Stimulated activated CD4-positive, alpha-beta T cell treated with anti-CD3 and anti-CD28 coated beads, Interleukin-15, amount 100 ng/mL, for 48 hours (primary cell): ENCODE data around the gene OR13J1.

Source experiments
- DNase-seq, 2 donors: peaks; one replicate each; pipeline ENCODE4 v3.0.0-alpha.2; 2020; ENCODE audit warnings: low read depth in 2 of 2

OR13J1 gene

DNA sequence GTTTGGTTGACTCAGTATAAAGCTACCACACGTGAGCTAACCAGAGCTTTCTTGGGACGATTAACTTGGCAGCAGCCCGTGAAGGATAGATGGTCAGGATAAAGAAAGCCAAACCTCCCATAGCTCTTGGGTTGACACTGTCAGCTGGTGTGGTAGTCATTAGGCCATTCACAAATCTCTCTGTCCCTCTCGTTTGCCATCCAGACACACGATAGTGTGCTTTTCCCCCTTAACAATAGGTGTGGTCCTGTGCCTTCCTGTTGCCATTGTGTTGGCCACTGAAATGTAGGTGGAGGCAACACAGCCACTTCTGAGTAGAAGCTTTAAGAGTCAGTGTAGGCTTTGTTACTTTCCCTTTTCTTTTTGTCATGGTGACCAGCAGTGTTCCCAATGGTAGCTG lies 11.7 kb downstream of the OR13J1 start:
- no peak for DNase-seq

DNA sequence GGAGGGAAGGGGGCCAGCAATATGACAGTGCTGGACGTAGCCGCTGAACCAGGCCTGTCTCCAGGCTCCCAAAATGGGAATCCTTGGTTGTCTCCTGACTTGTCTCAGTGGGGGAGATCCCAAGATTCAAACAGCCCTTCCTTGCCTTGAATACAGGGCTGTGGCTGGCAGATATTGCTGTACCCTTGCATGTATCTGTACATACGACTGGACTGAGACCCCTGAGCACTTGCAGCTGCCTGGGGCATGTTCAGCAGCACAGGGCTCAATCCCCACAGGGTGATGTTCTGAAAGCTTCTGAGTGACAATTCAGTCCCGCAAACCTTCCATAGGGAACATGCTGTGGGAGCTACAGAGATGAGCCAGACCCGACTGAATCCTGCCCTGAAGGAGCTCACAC lies 13.3 kb downstream of the OR13J1 start:
- DNase-seq, result no peak

DNA sequence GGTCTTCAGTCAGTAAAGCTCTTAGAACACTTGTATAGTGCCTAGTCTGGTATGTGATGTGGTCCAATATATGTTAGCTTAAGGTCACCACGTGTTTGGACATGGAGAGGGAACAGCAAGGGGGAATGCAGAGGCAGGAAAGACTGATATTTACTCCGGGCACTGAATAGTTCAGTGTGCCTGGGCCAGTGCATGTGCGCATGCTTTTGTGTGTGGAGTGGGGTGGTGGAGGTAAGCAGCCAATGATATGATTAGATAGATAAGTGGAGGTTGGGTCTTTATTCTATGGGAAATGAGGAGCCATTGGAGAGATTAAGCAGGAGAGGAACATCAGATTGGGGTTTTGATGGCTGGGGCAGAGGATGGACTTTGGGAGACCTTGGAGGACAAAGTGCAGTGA lies 14.0 kb downstream of the OR13J1 start:
- DNase-seq, result no peak

DNA sequence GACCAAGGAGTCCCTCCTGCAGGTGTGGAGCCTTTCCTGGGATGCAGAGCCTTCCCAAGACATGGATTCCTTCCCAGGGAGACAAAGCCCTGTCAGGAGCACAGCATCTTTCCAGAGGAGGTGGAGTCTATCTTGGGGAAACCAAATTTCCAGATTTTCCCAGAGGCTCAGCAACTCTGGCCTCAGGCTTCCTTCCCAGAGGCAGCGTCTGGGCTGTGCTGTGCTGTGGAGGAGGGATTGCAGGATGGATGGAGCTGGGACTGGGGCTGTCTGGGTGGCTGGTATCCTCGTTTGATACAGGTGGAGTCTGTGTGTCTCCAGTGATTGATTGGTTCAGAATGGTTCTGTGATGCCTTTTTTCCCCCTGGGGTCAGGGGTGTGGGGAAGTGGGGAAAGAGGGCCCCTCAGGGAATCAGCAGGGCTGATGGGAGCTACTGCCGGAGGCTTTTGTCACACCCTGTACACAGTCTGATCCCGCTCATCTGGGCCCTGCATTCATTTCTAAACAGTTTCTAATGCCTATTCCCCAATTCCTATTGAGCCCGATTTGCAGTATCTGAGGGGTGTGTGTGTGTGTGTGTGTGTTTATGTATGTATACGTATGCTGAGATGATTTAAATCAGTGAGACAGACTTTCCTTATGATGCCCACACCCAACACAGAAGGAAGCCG lies 16.0 kb downstream of the OR13J1 start:
- DNase-seq, result no peak

DNA sequence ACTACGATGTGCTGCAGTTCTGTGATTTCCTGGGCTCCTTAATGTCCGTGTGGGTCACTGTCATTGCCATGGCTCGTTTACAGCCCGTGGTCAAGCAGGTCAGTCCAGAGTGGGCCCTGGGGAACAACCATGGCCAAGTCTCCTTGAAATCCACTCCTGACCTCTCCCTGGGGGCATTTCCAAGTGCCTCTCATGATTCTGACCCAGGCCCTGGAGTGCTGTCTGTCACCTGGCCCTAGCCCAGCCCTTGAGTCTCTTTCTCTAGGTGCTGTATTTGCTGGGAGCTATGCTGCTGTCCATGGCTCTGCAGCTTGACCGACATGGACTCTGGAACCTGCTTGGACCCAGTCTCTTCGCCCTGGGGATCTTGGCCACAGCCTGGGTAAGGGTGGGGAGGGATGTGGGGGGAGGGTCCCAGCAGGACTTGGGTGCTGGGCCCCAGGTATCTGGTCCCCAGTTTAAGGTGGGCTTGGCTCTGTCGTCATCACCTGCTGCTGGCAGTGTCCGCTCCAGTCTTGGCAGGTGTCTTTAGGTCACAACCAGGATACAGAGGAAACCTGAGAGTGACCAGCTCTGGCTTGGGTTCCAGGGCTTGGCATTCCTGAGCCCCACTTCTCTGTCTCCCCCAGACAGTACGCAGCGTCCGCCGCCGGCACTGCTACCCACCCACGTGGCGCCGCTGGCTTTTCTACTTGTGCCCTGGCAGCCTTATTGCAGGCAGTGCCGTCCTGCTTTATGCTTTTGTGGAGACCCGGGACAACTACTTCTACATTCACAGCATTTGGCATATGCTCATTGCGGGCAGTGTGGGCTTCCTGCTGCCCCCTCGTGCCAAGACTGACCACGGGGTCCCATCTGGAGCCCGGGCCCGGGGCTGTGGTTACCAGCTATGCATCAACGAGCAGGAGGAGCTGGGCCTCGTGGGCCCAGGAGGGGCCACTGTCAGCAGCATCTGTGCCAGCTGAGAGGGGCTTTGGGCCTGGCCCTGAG lies 17.0 kb downstream of the OR13J1 start:
- no peak for DNase-seq

DNA sequence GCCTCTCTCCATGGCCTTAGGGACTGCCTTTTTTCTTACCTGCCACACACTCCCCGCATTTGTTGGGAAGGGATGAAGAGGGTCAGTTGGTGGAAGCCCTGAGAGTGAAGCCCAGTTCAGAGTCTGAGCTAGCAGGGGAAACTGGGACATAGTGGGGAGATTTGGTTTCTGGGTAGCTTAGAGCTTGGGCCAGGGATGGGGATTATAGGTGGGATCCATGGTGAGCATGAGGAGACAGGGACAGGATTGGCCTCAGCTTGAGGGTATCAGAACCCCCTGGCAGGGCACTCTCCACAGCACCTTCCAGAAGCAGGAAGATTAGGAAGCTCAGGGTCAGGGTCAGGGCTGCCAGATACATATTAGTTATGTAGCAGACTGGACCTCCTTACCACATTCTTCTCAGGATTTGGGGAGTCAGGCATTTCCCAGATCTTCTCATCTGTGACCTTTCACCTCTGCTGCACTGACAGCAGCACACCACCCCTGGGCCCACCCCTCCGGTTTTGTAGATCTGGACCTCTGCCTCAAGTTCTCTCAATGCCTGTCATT lies 17.9 kb downstream of the OR13J1 start:
- no peak for DNase-seq

DNA sequence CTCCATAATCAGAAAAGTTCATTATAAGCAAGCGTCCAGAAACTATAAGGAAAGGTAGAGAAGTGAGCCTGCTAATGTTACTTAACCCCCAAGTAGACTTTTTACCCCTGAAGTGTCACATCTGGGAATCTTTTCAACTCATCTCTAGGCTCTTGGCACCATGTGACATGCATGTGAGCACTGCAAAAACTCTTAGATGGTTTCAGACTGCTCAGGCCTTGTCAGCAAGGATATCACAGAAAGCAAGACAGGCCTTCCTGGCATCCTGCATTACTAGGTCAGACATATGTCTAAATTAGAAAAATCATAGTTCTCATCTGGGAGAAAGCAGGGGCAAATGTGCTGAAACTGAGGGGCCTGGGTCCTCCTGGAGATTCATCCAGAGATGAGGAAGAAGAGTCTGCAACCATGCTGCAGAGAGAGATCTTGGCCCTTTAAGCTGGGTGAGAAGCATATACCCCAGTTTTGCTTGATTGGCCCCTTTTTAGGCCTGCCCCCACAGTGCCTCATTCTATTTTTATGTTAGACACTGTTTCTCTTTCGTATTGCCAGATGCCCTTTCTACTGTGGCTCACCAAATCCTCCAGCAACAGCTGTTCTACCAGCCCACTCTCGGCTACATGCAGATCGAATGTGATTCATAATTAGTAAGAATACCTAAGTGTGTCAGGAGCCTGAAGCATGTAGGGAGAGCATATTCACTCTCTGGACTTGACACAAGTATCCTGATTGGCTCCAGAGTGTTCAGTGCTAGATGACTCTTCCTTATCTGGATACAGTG lies 22.2 kb downstream of the OR13J1 start:
- DNase-seq, result peak; percentile 31 to 50

DNA sequence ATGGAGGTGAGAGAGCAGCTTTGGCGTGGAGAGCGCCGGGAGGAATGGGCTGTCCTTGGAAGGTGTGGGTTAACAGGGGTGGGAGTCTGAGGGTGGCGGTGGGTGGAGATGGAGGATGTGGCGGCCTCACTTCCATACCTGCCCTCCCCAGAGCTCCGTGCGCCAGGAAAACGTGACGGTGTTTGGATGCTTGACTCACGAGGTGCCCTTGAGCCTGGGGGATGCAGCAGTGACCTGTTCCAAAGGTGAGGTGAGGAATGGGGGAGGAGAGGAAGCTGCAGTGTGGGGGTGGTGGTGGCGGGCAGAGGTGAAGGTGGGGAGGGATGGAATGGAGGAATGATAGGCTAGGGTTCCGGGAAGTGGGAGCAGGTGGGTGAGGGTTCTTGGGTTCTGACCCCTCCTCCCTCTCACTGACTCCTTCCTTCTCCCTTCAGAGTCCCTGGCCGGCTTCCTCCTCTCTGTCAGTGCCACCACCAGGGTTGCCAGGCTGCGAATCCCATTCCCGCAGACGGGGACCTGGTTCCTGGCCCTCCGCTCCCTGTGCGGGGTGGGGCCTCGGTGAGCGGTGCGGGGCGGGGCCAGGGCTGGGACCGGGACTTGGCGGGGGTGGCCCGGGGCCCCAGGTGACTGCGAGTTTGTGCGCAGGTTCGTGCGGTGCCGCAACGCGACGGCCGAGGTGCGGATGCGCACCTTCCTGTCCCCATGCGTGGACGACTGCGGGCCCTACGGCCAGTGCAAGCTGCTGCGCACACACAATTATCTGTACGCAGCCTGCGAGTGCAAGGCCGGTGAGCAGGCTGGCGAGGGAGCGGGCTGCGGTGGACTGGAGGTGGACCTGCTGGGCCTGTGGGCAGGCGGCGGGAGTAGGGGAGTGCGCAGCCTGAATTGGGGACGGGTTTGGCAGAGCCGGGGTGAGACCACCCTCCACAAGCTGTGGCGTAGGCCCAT lies 24.1 kb downstream of the OR13J1 start:
- no peak for DNase-seq

DNA sequence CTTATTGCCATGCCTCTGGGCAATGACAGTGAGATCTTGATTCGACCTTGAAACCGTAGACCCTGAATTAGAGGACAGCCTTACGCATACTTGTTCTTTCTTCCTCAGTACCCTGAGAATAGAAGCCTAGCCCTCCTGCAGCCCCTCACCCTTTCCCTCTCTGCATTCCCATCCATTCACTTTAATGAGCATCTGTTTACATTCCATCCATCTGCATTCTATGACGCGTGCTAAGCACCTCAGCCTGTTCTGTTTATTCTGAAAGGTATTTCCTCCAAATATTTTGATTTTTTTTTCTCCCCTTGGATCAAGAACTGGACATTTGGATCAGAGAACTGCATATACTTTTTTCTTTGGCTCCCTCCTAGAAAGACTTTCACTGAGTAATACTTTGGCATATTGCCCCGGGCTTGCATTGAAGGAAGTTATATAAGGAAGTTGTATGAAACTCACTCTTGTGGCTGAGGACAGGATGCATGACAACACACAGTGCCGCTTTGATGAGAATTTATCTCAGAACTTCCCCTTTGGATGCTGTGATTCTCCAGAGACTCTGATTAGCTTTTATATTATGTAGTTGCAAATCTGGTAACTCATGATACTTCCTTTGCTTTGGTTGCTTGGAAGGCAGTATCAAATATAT lies 25.5 kb downstream of the OR13J1 start:
- DNase-seq, result no peak

DNA sequence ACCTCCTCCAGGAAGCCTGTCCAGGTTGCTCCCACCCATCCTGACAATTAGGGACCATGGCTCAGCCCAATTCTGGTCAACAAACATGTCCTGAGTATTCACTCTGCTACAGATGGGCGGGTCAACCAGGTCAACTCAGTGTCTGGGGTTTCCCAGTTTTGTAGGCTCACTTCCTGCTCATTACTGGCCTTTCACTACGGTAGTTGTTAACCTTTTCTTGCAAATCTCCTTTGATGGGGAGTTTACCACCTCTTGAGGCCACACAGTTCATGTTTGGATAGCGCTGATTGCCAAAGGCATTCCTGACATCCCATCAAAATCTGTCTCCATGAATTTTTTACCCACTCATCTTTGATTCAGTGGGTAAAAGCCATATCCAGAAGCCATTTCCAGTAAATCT lies 27.4 kb downstream of the OR13J1 start:
- DNase-seq, result no peak

DNA sequence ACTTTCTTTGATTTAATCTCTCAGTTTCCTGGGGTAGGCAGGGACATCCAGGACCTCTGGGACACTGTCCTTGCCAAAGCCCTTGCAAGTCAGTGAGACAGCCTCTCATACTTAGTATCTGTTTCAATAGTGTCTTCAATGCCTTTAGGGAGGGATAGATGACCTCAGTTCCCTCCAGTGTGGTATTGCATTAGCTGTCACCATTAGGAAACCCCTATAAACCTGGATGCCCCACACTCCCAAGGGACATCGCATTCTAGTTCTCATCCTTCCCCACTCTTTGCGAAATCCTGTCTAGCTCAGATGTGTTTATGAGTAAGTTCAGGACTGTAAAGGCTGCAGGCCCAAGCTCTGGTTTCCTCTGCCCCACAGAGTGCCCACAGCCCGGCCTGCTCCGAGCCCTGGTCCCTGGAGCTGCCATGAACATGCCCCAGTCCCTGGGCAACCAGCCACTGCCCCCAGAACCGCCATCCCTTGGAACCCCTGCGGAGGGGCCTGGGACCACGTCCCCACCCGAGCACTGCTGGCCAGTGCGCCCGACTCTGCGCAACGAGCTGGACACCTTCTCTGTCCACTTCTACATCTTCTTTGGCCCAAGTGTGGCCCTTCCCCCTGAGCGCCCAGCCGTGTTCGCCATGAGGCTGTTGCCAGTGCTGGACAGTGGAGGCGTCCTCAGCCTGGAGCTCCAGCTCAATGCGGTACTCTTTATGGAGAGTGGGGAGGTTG lies 28.0 kb downstream of the OR13J1 start:
- DNase-seq, result no peak

DNA sequence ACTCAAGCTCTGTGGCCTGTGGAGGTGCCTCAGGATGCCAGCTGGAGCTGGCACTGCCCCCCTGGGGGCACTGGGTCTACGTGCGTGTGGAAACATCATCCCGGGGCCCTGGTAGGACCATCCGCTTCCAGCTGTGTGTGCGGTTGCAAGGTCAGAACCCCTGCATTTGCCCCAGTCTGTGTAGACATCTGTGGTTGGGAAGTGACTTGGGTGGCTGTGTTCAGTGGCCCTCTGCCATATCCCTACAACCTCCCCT lies 28.6 kb downstream of the OR13J1 start:
- DNase-seq, result no peak

DNA sequence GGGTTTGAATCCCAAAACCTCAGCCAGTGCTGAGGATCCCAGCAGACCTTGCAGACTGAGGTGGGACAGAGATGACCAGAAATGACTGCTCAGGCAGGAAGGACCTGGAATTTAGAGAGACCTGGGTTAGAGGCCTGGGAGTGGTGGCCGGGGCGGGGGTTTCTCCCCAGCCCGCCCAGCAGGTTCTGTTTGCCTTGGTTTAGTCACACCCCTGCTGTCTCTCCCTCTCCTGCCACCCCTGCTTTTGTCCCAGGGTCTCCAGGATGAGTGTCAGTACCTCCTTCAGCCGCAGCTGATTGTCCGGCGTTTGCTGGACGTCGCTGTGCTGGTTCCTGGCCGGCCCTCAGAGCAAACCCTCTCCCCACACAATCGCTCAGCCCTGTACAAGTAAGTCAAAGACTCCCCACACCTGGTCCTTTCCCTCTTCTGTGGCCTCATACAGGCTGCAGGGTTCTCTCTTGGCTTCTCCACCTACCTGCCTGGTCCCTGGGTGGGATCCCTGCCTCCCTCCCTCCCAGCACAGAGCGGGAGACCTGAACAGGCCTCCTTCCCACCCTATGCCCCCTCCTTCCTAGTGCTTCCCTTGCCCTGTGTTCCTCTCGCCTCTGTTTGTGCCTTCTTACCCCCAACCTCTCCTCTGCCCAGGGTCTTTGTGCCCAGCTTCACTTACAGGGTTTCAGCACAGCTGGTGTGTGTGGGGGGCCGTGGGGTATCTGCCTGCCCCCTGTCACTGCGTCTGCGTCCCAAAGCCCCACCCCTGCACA lies 29.1 kb downstream of the OR13J1 start:
- DNase-seq, result no peak

DNA sequence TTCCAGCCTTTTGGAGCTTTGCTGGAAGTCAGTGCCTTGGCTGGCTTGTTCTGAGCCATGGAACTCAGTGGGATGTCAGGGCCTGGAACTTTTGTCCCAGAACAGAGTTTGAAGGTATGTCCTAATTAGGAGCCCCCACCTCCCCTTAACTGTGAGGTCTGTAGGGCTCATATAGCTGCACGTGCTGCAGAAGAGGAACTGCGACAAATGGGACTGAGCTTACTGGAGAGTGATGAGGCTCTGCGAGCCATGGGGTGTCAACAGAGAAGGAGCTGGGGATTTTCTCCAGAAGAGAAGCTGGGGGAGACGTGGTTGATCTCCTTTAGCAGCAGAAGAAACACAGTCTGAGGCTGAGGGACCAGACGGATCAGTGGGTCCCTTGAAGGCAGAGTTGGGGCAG lies 30.3 kb downstream of the OR13J1 start:
- no peak for DNase-seq

DNA sequence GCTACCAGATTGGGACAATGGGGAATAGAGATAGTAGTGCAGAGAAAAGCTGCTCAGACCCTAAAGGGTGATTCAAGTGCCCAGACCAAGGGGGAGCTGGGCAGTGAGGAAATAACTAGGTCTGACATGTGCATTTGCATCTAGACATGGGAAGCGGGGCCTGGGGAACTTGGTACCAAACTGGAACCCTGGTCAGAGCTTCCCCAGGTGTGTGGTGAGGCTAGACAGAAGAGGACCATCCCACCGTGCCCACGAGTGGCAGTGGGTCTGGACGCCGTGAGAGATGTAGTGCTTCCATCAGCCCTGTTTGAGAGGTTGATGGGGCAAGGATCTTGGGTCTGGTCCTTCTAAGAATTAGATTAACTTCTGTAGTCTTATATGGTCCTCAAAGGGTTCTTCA lies 33.6 kb downstream of the OR13J1 start:
- no peak for DNase-seq

DNA sequence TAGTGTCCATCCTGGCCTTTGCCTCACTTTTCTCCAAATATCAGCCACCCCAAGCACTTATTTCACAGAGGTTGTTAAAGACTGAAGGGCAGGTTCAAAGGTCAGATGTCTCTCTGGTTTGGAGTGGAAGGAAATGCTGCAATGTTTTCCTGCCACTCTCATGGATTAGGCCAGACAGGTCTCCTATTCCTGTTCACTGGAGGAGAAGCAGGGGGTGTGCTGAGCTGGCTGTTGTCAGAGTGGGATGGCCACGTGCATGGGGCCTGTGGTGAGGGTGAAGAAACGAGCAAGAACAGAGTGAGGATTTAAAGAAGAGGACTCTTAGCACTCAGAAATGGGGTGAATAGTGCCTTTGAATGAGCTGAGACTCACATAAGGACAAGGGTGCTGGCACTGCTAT lies 34.4 kb downstream of the OR13J1 start:
- DNase-seq, result no peak

DNA sequence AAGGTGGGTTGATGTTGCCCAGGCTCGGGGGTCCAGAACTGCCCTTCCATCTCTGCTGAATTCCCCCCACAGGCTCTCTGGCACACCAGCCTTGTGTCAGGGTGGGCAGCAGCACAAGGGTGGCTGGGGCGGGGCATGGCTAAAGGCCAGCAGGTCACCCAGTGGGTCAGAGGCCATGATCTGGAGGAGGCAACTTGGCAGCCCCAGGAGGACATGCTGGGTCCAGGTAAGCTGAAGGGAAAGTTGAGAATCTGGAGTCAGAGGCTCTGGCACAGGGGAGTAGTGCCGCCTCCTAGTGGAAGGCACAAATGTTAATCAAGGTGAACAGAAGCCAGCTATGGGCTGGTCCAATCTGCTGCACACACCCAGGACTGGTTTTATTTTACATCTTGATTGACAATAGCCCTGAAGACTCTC lies 35.0 kb downstream of the OR13J1 start:
- DNase-seq, result no peak

DNA sequence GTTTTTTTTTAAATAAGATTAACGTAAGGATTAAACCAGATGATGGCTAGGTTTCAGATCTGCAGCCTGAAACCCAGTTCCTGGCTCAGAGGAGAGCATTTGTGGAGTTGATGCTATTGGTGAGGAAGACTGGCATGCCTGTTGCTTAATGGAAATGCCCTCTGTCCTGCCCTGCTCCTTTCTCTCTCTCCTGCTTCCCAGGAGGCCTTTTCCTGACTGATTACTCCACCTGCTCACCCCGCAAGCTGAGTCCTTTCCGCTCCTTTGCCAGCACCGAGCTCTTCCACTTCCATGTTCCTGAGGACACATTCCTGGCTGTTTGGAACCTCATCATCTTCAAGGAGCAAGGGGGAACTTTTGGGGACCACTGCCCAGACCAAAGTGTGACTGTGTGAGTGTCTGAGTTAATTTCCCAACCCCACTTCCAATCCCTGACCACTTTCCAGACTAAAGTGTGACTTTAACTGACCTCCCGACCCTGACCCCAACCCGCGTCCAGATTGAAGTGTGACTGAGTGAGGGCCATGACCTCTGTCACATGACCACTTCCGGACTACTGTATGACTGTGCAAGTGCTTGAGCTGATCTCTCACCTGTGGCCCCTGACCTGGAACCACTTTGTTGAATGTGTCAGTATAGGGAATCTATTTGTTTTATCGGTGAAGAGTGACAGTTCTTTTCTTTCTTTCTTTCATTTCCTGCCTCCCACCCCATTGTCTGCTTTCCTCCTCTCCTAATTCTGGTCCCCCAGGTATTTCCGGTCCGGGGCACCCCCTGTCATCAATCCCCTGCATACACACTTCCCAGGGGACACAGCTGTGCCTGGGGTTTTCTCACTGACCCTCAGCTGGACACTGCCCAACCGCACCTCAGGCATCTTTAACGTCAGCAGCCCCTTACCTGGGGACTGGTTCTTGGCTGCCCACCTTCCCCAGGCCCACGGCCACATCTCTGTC lies 35.7 kb downstream of the OR13J1 start:
- no peak for DNase-seq
